ENCODE results near the gene ACTG1. TPM values are rescaled to one million over a fixed set of nuclear protein-coding genes. Genes with fewer than 3 reads are reported as not detected.

ACTG1 gene
- total and polyA plus RNA-seq, 2 of the 13 experiments (the other 11 are each of a cell fraction or from before 2014, with no cell fraction given): 973 to 1,138 TPM

GRCh38 chr17:81484195-81484979 lies 28.2 kb downstream of the ACTG1 start (continued):
- TF ChIP-seq, protein P1, sequence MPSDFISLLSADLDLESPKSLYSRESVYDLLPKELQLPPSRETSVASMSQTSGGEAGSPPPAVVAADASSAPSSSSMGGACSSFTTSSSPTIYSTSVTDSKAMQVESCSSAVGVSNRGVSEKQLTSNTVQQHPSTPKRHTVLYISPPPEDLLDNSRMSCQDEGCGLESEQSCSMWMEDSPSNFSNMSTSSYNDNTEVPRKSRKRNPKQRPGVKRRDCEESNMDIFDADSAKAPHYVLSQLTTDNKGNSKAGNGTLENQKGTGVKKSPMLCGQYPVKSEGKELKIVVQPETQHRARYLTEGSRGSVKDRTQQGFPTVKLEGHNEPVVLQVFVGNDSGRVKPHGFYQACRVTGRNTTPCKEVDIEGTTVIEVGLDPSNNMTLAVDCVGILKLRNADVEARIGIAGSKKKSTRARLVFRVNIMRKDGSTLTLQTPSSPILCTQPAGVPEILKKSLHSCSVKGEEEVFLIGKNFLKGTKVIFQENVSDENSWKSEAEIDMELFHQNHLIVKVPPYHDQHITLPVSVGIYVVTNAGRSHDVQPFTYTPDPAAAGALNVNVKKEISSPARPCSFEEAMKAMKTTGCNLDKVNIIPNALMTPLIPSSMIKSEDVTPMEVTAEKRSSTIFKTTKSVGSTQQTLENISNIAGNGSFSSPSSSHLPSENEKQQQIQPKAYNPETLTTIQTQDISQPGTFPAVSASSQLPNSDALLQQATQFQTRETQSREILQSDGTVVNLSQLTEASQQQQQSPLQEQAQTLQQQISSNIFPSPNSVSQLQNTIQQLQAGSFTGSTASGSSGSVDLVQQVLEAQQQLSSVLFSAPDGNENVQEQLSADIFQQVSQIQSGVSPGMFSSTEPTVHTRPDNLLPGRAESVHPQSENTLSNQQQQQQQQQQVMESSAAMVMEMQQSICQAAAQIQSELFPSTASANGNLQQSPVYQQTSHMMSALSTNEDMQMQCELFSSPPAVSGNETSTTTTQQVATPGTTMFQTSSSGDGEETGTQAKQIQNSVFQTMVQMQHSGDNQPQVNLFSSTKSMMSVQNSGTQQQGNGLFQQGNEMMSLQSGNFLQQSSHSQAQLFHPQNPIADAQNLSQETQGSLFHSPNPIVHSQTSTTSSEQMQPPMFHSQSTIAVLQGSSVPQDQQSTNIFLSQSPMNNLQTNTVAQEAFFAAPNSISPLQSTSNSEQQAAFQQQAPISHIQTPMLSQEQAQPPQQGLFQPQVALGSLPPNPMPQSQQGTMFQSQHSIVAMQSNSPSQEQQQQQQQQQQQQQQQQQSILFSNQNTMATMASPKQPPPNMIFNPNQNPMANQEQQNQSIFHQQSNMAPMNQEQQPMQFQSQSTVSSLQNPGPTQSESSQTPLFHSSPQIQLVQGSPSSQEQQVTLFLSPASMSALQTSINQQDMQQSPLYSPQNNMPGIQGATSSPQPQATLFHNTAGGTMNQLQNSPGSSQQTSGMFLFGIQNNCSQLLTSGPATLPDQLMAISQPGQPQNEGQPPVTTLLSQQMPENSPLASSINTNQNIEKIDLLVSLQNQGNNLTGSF (CRISPR knock-in tag; IDR thresholded peaks at IDR 0.05): 0 out of 2 replicates have a peak, but pooled peaks have one; percentile 45
- no peak for TF ChIP-seq SMARCE1 (IDR thresholded peaks at IDR 0.05; ENCODE audit: borderline replicate concordance)
- TF ChIP-seq EED (CRISPR knock-in tag; IDR thresholded peaks at IDR 0.05): peak; percentile 72; the same call in 1 of the 2 replicates
- TF ChIP-seq FOXJ3 (CRISPR knock-in tag; IDR thresholded peaks at IDR 0.05; ENCODE audit: borderline replicate concordance): no peak
- TF ChIP-seq PHF8 (CRISPR knock-in tag; IDR thresholded peaks at IDR 0.05): peak; percentile 47; the same call in 1 of the 2 replicates
- TF ChIP-seq MAFF (IDR thresholded peaks at IDR 0.05; ENCODE audit: low read depth, low read length): no peak
- peak; percentile 91; the same call in 1 of the 2 replicates for TF ChIP-seq TFDP1 (CRISPR knock-in tag; IDR thresholded peaks at IDR 0.05; ENCODE audit: borderline replicate concordance)
- no peak for TF ChIP-seq ZNF816 (CRISPR knock-in tag; IDR thresholded peaks at IDR 0.05; ENCODE audit: borderline replicate concordance)
- no peak for TF ChIP-seq KAT7 (CRISPR knock-in tag; IDR thresholded peaks at IDR 0.05; ENCODE audit: borderline replicate concordance)
- peak; percentile 72; the same call in 1 of the 2 replicates for TF ChIP-seq BATF2 (CRISPR knock-in tag; IDR thresholded peaks at IDR 0.05)
- TF ChIP-seq, protein P2, sequence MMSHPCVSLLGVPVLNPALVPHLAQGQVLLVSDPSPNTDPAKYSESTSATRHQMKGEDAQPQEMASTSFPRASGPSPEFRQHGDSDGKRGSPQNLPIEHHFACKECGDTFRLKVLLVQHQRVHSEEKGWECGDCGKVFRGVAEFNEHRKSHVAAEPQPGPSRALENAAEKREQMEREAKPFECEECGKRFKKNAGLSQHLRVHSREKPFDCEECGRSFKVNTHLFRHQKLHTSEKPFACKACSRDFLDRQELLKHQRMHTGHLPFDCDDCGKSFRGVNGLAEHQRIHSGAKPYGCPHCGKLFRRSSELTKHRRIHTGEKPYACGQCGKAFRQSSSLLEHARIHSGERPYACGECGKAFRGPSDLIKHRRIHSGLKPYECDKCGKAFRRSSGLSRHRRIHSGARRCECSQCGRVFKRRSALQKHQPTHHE (CRISPR knock-in tag; IDR thresholded peaks at IDR 0.05; ENCODE audit: borderline replicate concordance): 0 out of 2 replicates have a peak, but pooled peaks have one; percentile 55
- TF ChIP-seq ZNF335 (CRISPR knock-in tag; IDR thresholded peaks at IDR 0.05): 0 out of 2 replicates have a peak, but pooled peaks have one; percentile 46
- TF ChIP-seq FOXC1 (CRISPR knock-in tag; IDR thresholded peaks at IDR 0.05; ENCODE audit: borderline replicate concordance): peak; percentile 38; the same call in 1 of the 2 replicates
- TF ChIP-seq MYNN (CRISPR knock-in tag; IDR thresholded peaks at IDR 0.05; ENCODE audit: low read depth): no peak
- TF ChIP-seq BORCS8-MEF2B (CRISPR knock-in tag; IDR thresholded peaks at IDR 0.05): peak; percentile 95
